ENCODE measurements around the gene RNF26. TPM values are rescaled to one million over a fixed set of nuclear protein-coding genes. Genes with fewer than 3 reads are reported as not detected.

Gene RNF26
- total and polyA plus RNA-seq, 8 donors: 4.9 to 11.5 (median 8.3) TPM

- DNase-seq (peak in 4 of 6 donors; percentile 61 to 82 (median 64)), ATAC-seq (peak; percentile 63 to 74 (median 71)), FAIRE-seq (no peak)
- peak overlapping the region in 2 of 4 donors; percentile 32 to 49 for H3K4me3 ChIP-seq
- H3K36me3 ChIP-seq: no peaks in the 10 kb centered on the region
- H3K4me1 ChIP-seq: peaks cover 0 to 12% (median 6%) of the 10 kb centered on the region in 3 donors
- TF ChIP-seq, protein P1, sequence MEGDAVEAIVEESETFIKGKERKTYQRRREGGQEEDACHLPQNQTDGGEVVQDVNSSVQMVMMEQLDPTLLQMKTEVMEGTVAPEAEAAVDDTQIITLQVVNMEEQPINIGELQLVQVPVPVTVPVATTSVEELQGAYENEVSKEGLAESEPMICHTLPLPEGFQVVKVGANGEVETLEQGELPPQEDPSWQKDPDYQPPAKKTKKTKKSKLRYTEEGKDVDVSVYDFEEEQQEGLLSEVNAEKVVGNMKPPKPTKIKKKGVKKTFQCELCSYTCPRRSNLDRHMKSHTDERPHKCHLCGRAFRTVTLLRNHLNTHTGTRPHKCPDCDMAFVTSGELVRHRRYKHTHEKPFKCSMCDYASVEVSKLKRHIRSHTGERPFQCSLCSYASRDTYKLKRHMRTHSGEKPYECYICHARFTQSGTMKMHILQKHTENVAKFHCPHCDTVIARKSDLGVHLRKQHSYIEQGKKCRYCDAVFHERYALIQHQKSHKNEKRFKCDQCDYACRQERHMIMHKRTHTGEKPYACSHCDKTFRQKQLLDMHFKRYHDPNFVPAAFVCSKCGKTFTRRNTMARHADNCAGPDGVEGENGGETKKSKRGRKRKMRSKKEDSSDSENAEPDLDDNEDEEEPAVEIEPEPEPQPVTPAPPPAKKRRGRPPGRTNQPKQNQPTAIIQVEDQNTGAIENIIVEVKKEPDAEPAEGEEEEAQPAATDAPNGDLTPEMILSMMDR (IDR thresholded peaks at IDR 0.05): peak in 1 of 4 donors; percentile 20
- intact Hi-C loops (cut with DNase I): no loop called here
- H3K27me3 ChIP-seq: peaks cover 0 to 3% (median 0%) of the 10 kb centered on the region in 4 donors
- peak overlapping the region in 3 of 4 donors; percentile 43 to 71 (median 69) for H3K27ac ChIP-seq
- WGBS, 2 donors: 3 to 7% methylated on average over 28 to 29 of the region's 29 CpGs
- H3K9me3 ChIP-seq: no peaks in the 10 kb centered on the region
These were observed 19.0 kb upstream of the RNF26 start for GRCh38 chr11:119315131-119316015.

GRCh38 chr11:119316016-119316728, 18.2 kb upstream of the RNF26 start:
- H3K27me3 ChIP-seq: peaks cover 0 to 3% (median 0%) of the 10 kb centered on the region in 4 donors
- peak; percentile 18 to 50 (median 38) for ATAC-seq
- no peak for FAIRE-seq

DNA sequence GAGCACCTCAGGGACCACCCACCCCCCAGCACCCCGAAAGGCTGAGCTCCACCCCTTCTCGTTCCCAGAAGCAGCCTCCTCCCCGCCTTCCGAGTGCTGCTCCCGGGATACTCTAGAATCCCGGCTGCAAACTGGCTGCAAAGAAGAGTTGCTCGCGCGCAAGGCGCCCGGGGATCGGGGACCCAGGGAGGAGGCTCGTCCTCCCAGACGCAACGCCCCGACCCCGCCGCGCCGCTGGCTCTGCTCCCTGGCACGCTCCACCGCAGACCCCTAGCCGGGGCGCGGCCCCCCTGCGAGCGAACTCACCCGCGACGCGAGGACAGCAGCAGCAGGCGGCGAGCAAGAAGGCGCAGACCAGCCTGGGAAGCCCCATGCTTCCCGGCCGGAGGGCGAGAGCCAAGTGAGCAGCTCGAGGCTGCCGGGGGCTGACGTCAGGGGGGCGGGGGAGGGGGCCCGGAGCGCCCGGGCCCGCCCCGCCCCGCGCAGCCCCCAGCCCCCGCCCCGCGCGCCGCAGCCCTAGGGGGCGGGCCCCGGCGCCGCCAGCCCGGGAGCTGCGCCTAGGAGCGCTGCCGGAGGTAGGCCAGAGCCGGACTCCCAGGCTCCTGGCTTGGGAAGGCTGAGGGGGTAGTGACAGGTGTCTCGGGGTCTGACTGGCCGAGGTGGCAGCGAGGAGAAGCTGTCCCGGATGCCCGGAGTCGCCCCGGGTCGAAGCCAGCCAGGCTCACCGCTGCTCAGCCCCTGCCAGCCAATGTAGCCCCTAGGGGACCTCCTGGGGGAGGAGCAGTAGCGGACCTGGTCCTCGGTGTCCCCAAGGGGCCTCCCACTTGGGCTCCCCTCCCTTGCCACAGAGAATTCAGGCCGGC, 17.4 kb upstream of the RNF26 start, which contains the start of gene MCAM:
Gene MCAM, minus strand, starts transcription at position 402 of the 863 bp plus-strand sequence. Its CDS starts 29 bp downstream, at position 373.
- Histone ChIP-seq H3K36me3 (no peaks in the 10 kb centered on the region), H3K27ac (peak within 1 kb of the TSS in 3 of 4 donors; percentile 43 to 71 (median 69)), H3K27me3 (peaks cover 0 to 3% (median 0%) of the 10 kb centered on the region in 4 donors), H3K4me1 (peaks cover 0 to 12% (median 6%) of the 10 kb centered on the region in 3 donors), H3K4me3 (peak within 1 kb of the TSS; percentile 11 to 49 (median 26)), H3K9me3 (no peaks in the 10 kb centered on the region)
- no peak for FAIRE-seq
- intact Hi-C loops (cut with DNase I): no loop called here
- 3 to 6% methylated on average over 59 to 74 of the region's 74 CpGs for WGBS, 2 donors
- TF ChIP-seq, protein P1 (IDR thresholded peaks at IDR 0.05): no peak
- DNase-seq: peak in 1 of 6 donors; percentile 79
- peak in 3 of 4 donors; percentile 3 to 20 (median 5) for ATAC-seq

More at GRCh38 chr11:119316016-119316728, 18.2 kb upstream of the RNF26 start:
- intact Hi-C loops (cut with DNase I): no loop called here
- peak overlapping the region; percentile 11 to 49 (median 26) for H3K4me3 ChIP-seq
- H3K9me3 ChIP-seq: no peaks in the 10 kb centered on the region
- H3K36me3 ChIP-seq: no peaks in the 10 kb centered on the region
- peaks cover 0 to 12% (median 6%) of the 10 kb centered on the region in 3 donors for H3K4me1 ChIP-seq
- WGBS, 2 donors: 2% methylated on average over 36 to 46 of the region's 46 CpGs
- peak overlapping the region in 3 of 4 donors; percentile 43 to 71 (median 69) for H3K27ac ChIP-seq
- TF ChIP-seq, protein P1 (IDR thresholded peaks at IDR 0.05): no peak
- DNase-seq: peak in 4 of 6 donors; percentile 43 to 82 (median 60)

DNA sequence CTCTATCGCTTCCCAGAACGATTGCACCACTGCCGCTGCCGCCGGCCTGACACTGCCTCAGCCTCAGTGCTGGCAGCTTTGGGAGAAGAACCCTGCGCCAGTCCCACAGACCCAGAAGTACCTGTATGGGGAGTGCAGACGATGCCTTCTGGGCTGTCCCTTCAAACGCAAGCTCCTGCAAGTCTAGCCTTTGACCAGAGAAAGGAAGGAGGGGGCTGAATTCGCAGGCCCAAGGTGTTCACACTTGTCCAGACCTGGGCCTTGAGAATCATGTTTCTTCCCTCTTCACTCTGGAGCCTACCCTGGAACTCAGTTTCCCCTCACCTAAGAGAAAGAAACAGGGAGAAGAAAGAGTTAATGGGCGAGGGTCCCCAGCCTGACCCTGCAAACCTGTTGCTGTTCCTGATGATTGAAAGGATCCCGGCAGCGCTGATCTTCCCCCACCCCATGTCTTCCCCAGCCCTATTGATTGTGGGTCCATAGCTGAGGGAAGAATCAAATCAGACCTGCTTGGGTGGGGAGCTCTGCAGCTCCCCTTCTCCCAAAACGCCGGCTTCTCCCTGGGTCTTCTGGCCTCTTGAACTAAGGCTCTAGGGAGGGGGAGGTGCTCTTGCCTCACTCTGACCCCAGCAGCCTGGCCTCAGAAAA, 16.6 kb upstream of the RNF26 start:
- Histone ChIP-seq H3K4me1 (peaks cover 0 to 12% (median 6%) of the 10 kb centered on the region in 3 donors), H3K9me3 (no peaks in the 10 kb centered on the region), H3K4me3 (peak overlapping the region in 1 of 4 donors; percentile 49), H3K27me3 (peaks cover 0 to 3% (median 0%) of the 10 kb centered on the region in 4 donors), H3K27ac (peak overlapping the region in 2 of 4 donors; percentile 46 to 62), H3K36me3 (no peaks in the 10 kb centered on the region)
- intact Hi-C loops (cut with DNase I): no loop called here
- TF ChIP-seq, protein P1 (IDR thresholded peaks at IDR 0.05): no peak
- no peak for FAIRE-seq
- 72% methylated on average over 14 of the region's 14 CpGs for WGBS, 2 donors
- no peak for DNase-seq
- ATAC-seq: no peak

Measured in pancreas (tissue), 10 donors.